ENCODE results near the gene NPC1.
"Not testable (repeated sequence)": the region's sequence is repeated elsewhere in the genome, so short reads cannot be mapped to it uniquely, and the experiment has no call there.

NPC1 gene

DNA sequence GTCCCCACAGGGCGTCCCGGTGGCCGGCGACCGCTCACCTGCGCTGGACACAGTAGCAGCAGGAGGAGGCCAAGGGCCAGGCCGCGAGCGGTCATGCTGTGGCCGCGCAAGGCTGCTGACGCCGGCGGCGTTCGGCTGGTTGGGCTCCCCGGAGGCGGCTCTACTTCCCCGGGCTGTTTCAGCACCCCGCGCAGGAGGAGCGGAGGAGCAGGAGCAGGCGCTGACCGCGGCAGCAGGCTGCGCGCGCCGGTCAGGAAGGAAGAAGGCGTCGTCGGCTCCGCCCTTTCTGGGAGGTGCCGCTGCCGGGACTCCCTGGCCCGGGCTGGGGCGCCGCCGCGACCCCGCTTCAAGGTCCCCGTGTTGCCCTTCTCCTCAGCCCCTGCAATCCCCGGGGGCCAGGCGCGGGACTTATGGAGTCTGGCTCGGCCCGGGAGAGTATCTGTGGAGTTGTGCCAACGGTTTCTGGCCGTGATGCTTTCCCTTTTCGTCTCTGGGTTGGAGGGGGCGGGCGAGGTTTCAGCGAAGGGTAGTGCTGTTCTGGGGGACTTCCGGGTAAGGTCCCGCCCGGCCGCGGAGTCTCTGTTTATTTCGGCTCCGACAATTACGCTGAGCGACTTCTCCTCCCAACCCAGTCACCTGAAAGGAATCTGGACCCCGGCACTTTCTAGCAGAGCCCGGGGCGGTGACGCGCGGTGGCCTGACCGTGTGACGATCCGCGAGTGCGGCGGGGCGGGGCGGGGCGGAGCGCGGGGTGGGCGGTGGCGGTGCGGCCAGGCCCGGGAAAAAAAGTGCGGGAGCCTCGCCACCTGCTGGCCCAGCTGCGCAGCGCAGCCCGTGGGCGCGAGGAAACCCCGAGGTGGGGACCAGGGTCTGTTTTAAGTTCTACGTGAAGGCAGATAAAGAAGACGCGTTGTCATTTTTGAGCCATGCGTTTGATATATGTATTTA, at the start of gene NPC1:
Gene NPC1, minus strand, starts transcription at position 258 of the 948 bp plus-strand sequence. Its CDS starts 163 bp downstream, at position 95.
- DNase-seq, result peak; percentile 90

DNA sequence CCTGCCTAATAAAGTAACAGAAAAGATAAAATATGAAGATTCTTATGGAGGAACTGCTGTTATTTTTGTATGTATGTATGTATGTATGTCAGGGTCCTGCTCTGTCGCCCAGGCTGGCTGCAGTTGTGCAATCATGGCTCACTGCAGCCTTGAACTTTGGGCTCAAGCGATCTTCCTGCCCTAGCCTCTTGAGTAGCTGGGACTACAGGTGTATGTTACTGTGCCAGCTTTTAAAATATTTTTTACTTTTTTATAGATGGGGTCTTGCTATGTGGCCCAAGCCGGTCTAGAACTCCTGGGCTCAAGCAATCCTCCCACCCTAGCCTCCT, 49.7 kb upstream of the NPC1 start:
- DNase-seq, result no peak

DNA sequence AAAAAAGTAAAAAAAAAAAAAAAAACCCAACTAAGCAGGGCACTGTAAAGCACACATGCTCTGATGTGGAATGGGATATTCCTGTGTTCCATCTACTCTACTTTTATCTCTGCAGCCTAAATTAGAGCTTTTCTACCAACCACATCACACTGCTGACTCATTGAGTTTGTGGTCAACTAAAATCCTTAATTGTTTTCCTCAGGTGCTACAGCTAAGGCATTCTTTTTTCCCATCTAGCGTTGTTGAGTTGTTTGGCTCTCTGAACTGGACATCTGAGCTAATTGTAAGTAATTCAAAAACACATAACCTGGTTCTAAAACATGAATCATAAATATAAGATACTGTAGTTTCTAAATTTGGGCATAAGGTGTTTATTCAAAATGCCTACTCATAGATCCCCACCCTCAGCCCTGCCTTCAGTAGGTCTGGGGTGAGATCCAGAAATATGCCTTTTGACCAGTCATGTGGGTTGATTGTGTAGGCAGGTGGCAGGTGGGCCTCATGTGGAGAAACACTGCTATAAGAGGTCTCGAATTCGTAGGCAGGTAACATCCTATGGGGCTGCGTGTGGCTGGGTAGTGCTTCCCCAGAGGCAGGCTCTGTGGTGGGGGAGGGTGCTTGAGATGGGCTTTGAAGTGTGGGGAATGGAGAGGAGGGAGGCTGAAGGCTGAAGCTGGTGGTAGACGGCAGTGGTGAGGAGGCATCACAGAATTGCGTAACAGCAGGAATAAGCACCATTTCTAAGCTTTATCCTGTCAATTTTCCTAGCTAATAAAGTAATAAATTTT, 49.2 kb upstream of the NPC1 start:
- DNase-seq, result no peak

DNA sequence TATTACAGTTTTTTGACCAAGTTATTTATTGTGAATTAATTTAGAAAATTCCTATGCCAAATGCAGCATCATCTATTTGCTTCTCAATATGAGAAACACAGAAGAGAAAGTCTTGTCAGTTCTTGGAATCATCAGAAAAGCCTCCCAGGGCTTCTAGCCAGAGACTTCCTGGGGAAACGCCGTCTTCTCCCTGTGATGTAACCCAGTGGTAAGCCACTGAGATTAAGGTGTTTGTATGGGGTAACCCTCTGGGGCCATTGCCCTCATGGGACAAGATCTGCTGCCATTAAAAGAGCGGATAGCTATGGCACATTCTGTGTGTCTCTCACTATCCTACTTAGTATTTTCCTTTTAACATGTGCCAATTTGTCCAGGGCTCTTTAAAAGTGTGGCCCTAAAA, 48.4 kb upstream of the NPC1 start:
- DNase-seq, result no peak

DNA sequence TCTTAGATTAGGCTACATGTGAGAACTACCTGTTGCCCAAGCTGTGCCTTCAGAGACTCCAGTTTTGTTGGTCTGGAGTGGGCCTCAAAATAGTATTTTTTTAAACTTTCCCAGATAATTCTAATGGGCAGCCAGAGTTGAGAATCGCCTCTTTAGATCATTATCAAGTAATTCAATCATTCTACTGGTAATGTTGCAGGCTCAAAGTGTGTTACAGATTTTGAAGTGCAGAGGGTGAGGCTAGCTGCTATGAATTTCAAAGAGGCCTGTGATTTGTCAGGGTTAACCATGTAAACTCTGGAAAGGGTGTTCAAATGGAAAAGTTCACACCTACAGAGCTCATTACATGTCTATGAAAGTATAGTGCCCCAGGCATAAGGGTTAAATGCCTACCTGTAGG, 46.3 kb upstream of the NPC1 start:
- DNase-seq, result no peak

DNA sequence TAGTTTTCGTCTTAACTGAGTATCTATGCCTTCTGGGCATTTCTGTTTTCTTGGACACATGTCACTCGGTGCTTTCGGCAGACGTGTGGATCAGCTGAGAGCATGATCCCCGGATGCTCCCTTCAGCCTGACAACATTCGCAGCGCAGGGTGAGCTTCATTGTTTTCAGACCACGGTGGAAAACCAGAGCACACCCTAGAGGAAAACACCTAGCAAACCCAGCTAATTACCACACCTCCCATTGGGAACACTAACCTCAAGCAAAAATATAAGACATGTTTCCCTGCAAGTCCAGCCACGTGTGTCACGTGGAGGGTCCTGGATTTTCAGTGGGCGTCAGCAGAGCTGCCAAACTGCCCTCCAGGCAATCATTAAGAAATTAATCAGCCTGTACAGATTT, 45.4 kb upstream of the NPC1 start:
- no peak for DNase-seq

DNA sequence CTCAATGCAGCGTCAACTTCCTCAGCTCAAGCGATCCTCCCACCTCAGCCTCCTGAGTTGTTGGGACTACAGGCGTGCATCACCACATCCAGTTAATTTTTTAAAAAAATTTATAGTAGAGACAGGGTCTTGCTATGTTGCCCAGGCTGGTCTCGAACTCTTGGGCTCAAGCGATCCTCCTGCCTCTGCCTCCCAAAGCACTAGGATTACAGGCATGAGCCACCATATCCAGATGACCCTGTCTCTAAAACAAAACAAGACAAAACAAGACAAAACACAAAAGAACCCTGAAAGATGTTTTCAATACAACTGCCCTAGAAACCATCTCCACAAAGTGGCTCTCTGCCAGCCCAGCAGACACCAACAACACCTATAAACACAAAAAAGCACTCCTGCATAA, 45.0 kb upstream of the NPC1 start:
- no peak for DNase-seq

DNA sequence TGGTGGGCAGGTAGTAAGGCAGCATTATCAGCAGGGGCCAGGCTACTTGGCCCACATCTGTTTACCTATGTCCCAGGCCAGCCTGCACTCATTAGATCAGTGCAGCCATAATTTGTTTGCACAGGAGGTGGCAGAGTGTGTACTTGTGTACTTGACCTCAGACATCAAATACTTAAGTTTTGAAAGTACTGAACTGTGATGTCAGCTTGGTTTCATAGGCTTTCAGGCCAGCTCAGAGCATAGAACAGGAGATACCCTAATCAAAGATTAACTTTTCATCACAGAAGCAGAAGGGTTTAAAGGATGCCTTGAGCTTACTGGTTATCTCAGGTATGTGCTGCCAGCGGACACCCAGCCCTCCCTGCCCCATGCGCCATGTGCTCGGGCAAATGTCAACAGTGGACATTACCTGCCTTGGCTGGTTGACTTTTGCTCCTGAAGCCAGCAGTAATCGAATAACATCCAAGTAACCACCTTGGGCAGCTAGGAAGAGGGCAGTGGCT, 43.2 kb upstream of the NPC1 start:
- no peak for DNase-seq

DNA sequence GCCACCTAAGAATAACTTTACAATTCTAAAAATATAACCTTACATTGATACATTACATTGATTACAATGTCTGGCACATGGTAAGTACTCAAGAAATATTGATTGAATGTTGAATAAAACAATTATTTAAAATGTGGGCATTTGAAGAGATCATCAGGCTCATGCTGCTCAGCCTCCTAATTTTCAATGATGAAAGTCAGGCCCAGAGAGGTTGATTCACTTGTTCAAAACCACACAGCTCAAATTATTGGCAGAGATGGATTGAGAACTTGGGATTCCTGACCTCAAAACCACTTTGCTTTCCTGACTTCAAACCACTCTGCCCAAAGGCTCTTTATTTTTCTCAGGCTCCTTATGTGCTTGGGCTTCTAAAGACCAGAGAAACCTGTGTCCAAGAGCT, 41.7 kb upstream of the NPC1 start:
- DNase-seq, result no peak

DNA sequence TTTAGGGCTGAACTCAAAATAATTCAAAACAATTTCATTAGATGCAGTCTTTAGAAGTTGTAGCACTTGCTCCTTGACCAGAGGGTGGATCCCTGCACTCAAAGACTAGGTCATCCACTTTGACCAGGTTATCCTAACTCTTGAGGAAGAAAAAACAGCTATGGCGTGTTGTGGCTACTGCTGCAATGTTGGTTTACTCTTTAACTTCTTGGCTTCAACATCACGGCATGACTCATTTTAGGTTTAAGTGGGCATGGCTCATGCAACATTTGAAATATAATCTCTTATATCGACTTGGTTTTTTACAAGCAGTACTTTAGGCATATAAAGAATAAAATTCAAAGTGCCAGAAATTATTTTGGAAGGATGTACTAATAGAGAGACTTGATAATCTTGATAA, 41.0 kb upstream of the NPC1 start:
- DNase-seq, result no peak

DNA sequence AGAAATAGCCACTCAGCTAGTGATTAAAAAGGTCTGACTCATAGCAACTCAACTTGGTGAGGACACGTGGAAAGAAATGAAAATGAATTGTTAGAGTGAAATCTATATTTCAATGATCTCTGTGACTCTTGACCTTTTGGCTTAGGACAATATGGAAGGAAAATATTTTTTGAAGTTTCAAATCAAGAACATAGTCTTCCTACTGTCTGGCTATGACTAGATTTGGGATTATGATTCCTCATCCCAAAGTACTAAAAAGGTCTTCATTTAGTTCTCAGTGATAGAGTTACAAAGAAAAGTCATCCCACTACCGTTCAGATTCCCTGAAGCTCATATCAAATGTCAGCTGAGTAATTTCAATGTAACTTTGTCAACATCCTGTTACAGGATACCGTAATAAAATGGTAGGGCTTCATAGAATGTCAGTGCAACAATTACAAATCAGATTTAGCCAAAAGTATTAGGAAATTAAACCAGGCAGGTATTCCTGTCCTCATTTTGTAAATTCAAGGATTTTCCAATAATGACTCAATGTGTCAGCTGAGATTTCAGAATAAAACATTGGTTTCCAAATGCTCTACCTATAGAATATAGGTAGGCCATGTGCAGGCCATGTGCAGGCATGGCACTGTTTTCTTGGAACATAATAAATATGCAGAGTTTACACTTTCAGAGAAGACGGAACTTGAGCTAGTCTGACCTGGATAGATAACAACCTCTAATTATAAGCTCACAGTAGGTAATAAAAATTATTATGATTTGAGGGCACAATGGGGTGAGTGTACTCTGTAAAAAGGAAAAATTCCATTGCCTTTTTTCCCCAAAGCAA, 40.4 kb upstream of the NPC1 start:
- DNase-seq, result no peak

DNA sequence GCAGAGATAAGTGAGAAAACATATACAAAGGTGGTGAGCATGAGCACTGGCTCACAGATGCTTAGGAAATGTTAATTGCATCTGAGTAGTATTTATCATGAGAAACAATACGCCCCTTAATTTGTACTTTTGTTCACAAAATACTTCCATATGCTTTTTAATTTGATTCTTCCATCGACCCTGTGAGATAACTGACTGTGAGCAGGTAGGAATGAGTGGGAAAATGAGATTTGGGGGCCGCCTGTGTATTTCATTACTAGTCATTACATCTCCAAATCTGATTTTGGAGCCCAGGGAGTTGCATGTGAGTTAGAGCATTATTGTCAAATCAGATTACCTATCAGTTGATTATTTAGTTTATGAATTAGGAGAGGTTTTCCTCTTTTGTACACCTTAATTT, 36.7 kb upstream of the NPC1 start:
- no peak for DNase-seq

DNA sequence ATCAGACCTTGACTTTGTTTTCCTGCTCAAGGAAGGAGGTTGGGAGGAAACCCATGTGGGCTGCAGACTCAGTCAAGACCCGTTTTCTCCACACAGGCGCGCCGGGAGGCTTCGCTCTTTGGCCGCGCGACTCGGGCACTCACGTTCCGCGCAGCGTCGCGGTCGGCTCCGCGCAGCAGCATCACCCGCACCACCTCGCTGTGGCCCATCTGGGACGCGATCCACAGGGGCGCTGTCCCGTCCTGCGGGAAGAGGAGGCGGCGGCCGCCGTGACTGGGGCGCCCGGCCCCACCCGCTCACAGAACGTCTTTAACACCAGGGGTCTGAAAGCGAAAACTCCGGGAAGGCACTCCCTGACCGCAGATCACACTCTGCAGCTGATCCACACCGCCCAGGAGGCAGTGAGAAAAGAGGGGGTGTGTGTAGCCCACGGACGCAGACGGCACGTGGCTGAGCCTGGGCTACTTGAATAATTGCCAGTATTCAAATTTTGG, 33.1 kb upstream of the NPC1 start:
- peak; percentile 4 for DNase-seq

DNA sequence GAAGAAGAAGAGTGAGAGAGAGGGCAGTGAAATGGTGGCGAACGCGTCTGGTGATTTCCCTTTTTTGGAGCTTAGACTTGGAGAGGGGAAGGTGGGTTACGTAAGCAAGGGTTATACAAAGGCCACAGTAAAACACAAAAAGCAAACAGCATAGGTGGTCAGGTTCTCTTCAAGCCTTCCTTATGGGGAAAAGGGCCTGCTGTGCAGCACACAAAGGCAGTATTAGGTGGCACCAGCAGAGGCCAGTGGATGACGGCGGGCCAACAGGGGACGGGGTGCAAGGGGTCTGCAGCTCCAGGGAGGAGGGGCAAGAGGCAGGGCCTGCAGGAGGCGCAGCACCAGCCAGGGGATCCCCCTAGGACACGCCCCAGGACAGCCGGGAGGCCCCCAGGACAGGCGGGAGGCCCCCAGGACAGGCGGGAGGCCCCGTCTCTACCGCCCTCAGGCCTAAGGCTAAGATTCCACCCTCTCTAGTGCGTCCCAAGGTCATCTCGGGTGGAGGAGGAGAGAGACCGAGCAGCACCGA, 32.6 kb upstream of the NPC1 start:
- DNase-seq, result no peak

DNA sequence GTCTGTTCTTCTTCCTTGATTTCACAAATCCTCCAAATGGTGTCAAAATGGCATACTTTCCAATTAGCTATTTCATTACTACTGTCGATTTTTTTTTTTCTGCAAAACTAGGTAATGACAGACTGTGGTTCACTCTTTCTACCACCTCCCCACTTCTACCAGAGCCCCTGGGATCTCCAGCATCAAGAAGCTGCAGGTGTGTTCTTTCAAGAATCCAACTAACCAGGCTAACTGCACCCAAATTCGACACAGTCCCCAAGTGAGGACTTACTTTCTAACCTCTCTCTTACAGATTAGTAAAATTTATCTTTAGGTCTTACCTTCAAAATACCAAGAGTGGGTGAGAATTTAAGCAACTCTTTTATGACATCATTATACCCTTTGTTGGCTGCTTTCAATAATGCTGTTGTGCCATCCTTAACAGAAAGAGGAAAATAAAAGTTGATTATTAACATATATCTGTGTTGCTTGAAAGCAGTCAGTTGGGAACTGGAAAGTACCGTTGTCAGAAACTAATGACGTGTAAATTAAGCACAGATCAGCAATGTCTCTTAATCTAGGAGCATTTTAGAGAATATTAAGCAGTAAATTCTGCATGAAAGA, 31.2 kb upstream of the NPC1 start:
- DNase-seq, result no peak

DNA sequence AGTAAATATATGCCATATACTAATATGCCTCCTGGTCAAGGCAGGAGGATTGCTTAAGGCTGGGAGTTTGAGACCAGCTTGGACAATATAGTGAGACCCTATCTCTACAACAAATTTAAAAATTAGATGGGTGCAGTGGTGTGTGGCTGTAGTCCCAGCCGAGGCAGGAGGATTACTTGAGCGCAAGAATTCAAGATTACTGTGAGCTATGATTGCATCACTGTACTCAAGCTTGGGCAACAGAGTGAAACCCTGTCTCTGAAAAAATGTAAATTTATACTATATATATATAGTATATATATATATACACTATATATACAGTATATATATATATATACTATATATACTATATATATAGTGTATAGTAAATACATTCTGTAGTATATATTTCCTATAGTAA, 30.0 kb upstream of the NPC1 start:
- no peak for DNase-seq

DNA sequence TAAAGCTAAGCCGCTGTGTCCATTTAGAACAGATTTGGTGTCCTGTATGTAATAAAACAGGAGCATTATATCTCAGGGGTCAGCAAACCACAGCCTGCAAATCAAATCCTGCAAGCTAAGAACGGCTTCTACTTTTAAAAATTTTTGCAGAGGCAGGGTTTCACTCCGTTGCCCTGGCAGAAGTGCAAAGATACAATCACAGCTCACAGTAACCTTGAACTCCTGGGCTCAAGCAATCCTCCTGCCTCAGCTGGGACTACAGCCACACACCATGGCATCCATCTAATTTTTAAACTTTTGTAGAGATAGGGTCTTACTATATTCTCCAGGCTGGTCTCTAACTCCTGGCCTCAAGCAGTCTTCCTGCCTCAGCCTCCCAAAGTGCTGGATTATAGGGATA, 28.6 kb upstream of the NPC1 start:
- no peak for DNase-seq

DNA sequence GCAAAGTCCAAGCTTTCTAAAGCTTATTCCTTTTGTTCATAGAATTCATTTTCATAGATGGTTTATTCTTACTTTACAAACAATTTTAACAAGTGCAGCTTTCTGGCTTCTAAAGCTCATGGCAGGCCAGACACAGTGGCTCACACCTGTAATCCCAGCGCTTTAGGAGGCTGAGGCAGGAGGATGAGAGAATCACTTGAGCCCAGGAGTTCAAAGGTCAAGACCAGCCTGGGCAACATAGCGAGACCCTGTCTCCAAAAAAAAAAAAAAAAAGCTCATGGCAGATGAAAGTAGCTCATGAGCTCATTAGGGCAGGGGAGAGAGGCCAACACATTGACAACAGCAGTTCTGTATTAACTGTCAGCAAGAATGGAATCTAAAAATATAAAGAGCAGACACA, 28.1 kb upstream of the NPC1 start:
- no peak for DNase-seq

DNA sequence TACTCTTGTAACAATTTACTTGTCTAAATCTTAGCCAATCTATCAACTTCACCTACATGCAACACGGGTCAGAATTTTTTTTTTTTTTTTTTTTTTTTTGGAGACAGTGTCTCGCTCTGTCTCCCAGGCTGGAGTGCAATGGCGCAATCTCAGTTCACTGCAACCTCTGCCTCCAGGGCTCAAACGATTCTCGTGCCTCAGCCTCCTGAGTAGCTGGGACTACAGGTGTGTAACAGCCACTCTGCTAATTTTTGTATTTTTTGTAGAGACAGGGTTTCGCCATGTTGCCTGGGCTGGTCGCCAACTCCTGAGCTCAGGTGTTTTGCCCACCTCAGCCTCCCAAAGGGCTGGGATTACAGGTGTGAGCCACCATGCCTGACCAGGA, 26.8 kb upstream of the NPC1 start:
- not testable (repeated sequence) for DNase-seq

DNA sequence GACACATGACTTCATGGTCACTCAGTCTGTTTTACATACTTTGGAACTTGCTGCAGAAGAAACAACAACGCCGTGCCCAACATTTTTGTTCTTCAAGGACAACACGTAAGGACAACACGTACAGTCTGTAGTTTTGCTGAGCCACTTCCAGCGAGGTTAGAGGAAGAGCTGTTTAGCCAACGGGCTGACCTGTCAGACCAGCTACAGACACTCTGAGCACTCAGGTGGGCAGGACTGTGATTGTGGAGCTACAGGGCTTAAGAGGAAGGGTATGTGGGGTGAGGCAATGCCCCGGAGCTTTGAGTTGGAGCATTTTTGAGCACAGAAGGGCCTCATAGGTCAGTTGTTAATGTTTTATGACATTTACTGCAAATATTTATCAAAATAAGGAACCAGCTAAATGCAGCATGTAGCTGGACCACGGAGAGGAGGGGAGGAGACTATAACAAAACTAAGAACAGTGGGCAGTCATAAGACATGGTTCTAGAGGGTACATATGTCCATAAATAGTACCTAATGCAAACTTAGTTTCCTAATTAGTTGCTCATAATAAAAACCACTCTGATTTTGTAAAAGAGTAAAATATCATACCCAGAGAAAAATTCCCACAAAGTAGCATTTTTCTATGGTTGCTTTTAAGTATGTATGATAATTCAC, 26.3 kb upstream of the NPC1 start:
- no peak for DNase-seq

DNA sequence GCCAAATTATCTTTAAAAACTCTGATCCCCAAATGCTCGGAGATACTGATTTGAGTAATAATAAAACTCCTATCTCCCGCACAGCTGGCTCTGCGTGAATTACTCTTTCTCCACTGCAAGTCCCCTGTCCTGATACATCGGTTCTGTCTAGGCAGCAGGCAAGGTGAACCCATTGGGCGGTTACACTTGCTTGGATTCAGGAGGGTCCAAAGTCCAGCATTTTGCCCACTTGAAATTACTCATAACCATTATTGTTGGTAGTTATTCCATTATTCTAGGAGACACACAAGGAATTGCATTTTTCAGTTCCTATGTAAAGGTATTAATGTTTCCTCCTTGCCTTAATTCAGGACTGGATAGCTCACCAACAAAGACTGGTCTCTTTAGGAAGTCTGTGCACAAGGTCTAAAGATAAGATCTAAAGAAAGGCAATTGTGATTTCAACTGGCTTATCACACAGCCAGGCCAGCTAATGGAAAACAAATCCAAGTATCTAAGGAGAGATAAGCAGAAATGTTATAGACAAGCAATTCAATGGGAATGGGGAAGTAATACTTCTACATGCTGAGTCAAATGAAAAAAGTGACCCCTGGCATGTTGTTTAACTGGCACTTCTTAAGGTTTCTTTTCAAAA, 23.2 kb upstream of the NPC1 start:
- DNase-seq, result no peak

Measured in stimulated activated CD4-positive, alpha-beta T cell treated with anti-CD3 and anti-CD28 coated beads, Interleukin-1b, Interleukin-23, amount 100 ng/mL, for 48 hours (primary cell).